SK-N-MC (cell line): ENCODE data around the gene DLD.
A peak's percentile ranks its signal among the peaks of the same experiment; 100 is the strongest.
"Not testable (repeated sequence)": the region's sequence is repeated elsewhere in the genome, so short reads cannot be mapped to it uniquely, and the experiment has no call there.

Source experiments
- DNase-seq: peaks from one replicate; pipeline ENCODE4 v3.0.0-alpha.2; 2011; ENCODE audit warnings: low read depth, low spot score
- H3K27ac ChIP-seq: fragments of 200-600 bp; sonication (generic); 2 replicates; pipeline ENCODE4 v1.5.1; 2016; ENCODE audit warnings: mixed run types
- H3K36me3 ChIP-seq: fragments of 200-600 bp; sonication (generic); 2 replicates; pipeline ENCODE4 v1.6.1; 2017; ENCODE audit warnings: antibody characterized with exemption, low read length, mixed read lengths; ENCODE audit not compliant: insufficient read depth
- H3K4me3 ChIP-seq: fragments of 200-600 bp; sonication (generic); 2 replicates; pipeline ENCODE4 v1.5.1; 2016
- H3K9ac ChIP-seq: fragments of 200-600 bp; sonication (generic); 2 replicates; pipeline ENCODE4 v1.8.0; 2017; ENCODE audit warnings: mixed run types, mixed read lengths; ENCODE audit not compliant: insufficient read length
- H3K9me3 ChIP-seq: fragments of 200-600 bp; sonication (generic); 2 replicates; pipeline ENCODE4 v1.6.1; 2017; ENCODE audit warnings: low read depth, mild to moderate bottlenecking, antibody characterized with exemption, low read length, moderate library complexity, mixed read lengths
- EZH2 ChIP-seq: fragments of 200-600 bp; sonication (generic); IDR thresholded peaks from one replicate; pipeline ENCODE4 v1.6.1; 2017; ENCODE audit warnings: antibody characterized with exemption
- FOXP2 ChIP-seq: optimal IDR thresholded peaks from 2 replicates; pipeline ENCODE3; 2011; ENCODE audit warnings: mild to moderate bottlenecking, moderate library complexity; ENCODE audit not compliant: insufficient read depth; ENCODE audit errors: extremely low read length, control extremely low read depth
- POLR2AphosphoS5 ChIP-seq: IDR thresholded peaks from 2 replicates; pipeline ENCODE4 v1.6.1; 2012; ENCODE audit warnings: mild to moderate bottlenecking, low read depth, low read length, borderline replicate concordance

The DLD gene

GRCh38 chr7:107884066-107884818 is 6.7 kb upstream of the DLD start:
- no peak for DNase-seq
- Histone ChIP-seq H3K27ac (no peak overlapping the region), H3K9ac (no peak overlapping the region), H3K4me3 (no peak overlapping the region), H3K9me3 (no peaks in the 10 kb centered on the region), H3K36me3 (no peaks in the 10 kb centered on the region)
- no peak for TF ChIP-seq POLR2AphosphoS5
- TF ChIP-seq FOXP2, result no peak
- TF ChIP-seq EZH2, result no peak

GRCh38 chr7:107887827-107888226 is 3.2 kb upstream of the DLD start:
- not testable (repeated sequence) for H3K4me3 ChIP-seq, H3K27ac ChIP-seq, DNase-seq, H3K9ac ChIP-seq, H3K9me3 ChIP-seq, H3K36me3 ChIP-seq

GRCh38 chr7:107889992-107890391 is 991 bp upstream of the DLD start:
- H3K9me3 ChIP-seq, result no peaks in the 10 kb centered on the region
- H3K9ac ChIP-seq, result no peak overlapping the region
- H3K36me3 ChIP-seq, result peaks cover 18% of the 10 kb centered on the region
- TF ChIP-seq POLR2AphosphoS5 (no peak), FOXP2 (no peak), EZH2 (no peak)
- no peak overlapping the region for H3K27ac ChIP-seq
- H3K4me3 ChIP-seq, result no peak overlapping the region
- DNase-seq, result no peak

- Histone ChIP-seq H3K9ac (peak overlapping the region; percentile 81), H3K27ac (peak overlapping the region; percentile 48; the same call in 1 of the 2 replicates), H3K4me3 (peak overlapping the region; percentile 95), H3K9me3 (no peaks in the 10 kb centered on the region), H3K36me3 (peaks cover 24% of the 10 kb centered on the region)
- no peak for DNase-seq
- TF ChIP-seq POLR2AphosphoS5, result no peak
- no peak for TF ChIP-seq EZH2
- no peak for TF ChIP-seq FOXP2
Observed at GRCh38 chr7:107890493-107890961, 456 bp upstream of the DLD start.

GRCh38 chr7:107891636-107892366 is 818 bp downstream of the DLD start:
- H3K36me3 ChIP-seq, result peaks cover 34% of the 10 kb centered on the region
- DNase-seq, result no peak
- H3K9me3 ChIP-seq, result no peaks in the 10 kb centered on the region
- H3K27ac ChIP-seq, result no peak overlapping the region
- peak overlapping the region; percentile 95 for H3K4me3 ChIP-seq
- TF ChIP-seq FOXP2 (no peak), POLR2AphosphoS5 (no peak), EZH2 (no peak)
- H3K9ac ChIP-seq, result peak overlapping the region; percentile 81

GRCh38 chr7:107892367-107892741 is 1.4 kb downstream of the DLD start:
- not testable (repeated sequence) for DNase-seq, H3K9me3 ChIP-seq, H3K27ac ChIP-seq
- Histone ChIP-seq H3K9ac (peak overlapping the region; percentile 81), H3K4me3 (peak overlapping the region; percentile 95), H3K36me3 (peaks cover 38% of the 10 kb centered on the region)

GRCh38 chr7:107898997-107899594 is 8.1 kb downstream of the DLD start:
- Histone ChIP-seq H3K27ac (no peak overlapping the region), H3K36me3 (peaks cover 72% of the 10 kb centered on the region), H3K9ac (peak overlapping the region; percentile 3), H3K4me3 (no peak overlapping the region), H3K9me3 (no peaks in the 10 kb centered on the region)
- DNase-seq, result no peak
- no peak for TF ChIP-seq EZH2
- TF ChIP-seq FOXP2, result no peak

GRCh38 chr7:107900496-107901015 is 9.6 kb downstream of the DLD start:
- TF ChIP-seq POLR2AphosphoS5, result no peak
- TF ChIP-seq EZH2, result no peak
- no peak for TF ChIP-seq FOXP2
- no peaks in the 10 kb centered on the region for H3K9me3 ChIP-seq

GRCh38 chr7:107902381-107902780 is 11.4 kb downstream of the DLD start:
- Histone ChIP-seq H3K27ac (no peak overlapping the region), H3K9me3 (no peaks in the 10 kb centered on the region), H3K36me3 (peaks cover 75% of the 10 kb centered on the region), H3K4me3 (no peak overlapping the region), H3K9ac (no peak overlapping the region)
- TF ChIP-seq EZH2 (no peak), FOXP2 (no peak), POLR2AphosphoS5 (no peak)
- no peak for DNase-seq

More at GRCh38 chr7:107900496-107901015, 9.6 kb downstream of the DLD start:
- no peak overlapping the region for H3K4me3 ChIP-seq
- H3K36me3 ChIP-seq, result peaks cover 72% of the 10 kb centered on the region
- no peak overlapping the region for H3K9ac ChIP-seq
- no peak overlapping the region for H3K27ac ChIP-seq
- DNase-seq, result no peak
